ENCODE results near the gene MRPL40.

Gene MRPL40

DNA sequence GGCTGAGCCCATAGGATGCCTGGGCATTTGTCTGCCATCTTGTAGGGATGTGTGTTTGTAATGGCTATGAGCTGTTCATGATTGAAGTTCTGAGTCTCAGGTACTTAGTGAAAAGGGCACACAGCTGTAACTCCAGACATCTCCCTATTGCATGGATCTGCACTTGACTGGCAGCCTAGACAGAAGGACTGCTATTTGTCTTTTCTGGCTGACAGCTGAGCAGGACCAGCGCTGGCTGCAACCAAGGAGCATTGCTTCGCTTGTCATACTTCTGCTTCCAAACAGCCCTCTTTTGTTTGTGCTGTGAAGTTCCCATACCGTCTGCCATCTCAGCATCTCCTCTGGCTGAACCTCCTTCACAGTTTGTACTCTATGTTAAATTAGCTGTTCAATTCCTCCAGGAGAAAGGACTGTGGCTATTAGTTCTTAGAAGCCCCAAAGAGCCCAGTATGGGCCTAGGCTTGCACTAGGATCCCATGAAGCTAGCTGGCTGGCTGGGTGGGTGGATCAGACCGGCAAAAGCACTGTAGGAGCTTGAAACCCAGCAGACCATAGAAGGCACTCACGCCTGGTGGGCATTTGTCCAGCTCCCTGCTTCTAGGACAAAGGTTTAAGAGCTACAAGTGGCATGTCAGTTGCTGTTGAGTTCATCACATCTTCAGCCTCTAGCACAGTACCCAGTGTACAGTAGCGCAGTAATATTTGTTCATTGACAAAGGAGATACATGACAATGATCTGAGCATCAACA lies 21.2 kb upstream of the MRPL40 start:
- Histone ChIP-seq H3K9ac (no peak overlapping the region), H2AFZ (no peak overlapping the region), H3K4me2 (ENCODE audit: low read length) (no peak overlapping the region), H3K79me2 (peaks cover 8% of the 10 kb centered on the region), H3K4me1 (peaks cover 3% of the 10 kb centered on the region), H3K4me3 (ENCODE audit: low read depth, low read length) (no peak overlapping the region), H3K9me3 (ENCODE audit: control insufficient read depth, low read length) (no peaks in the 10 kb centered on the region), H3K27ac (no peak overlapping the region), H3K36me3 (ENCODE audit: control insufficient read depth, insufficient read depth, low read length) (no peaks in the 10 kb centered on the region), H3K27me3 (ENCODE audit: control insufficient read depth, insufficient read depth, low read length) (no peaks in the 10 kb centered on the region)
- TF ChIP-seq, protein P1, sequence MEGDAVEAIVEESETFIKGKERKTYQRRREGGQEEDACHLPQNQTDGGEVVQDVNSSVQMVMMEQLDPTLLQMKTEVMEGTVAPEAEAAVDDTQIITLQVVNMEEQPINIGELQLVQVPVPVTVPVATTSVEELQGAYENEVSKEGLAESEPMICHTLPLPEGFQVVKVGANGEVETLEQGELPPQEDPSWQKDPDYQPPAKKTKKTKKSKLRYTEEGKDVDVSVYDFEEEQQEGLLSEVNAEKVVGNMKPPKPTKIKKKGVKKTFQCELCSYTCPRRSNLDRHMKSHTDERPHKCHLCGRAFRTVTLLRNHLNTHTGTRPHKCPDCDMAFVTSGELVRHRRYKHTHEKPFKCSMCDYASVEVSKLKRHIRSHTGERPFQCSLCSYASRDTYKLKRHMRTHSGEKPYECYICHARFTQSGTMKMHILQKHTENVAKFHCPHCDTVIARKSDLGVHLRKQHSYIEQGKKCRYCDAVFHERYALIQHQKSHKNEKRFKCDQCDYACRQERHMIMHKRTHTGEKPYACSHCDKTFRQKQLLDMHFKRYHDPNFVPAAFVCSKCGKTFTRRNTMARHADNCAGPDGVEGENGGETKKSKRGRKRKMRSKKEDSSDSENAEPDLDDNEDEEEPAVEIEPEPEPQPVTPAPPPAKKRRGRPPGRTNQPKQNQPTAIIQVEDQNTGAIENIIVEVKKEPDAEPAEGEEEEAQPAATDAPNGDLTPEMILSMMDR (IDR thresholded peaks at IDR 0.05): no peak

DNA sequence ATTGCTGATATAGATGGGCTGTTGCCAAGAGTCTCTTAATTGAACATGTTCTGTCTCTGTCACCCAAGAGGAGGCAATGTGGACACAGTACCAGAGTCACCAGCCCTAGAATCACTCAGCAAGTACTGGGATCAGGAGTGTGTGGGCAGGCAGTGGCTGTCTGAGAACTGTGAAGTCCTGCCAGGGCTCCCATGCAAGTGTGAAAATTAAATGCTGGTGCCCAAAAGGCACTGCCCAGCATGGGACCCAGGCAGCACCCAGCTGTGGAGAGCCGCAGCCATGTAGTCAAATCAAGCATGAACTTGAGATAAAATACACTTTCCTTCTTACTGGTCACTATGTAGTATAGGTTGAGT lies 20.7 kb upstream of the MRPL40 start:
- H3K36me3 ChIP-seq (ENCODE audit: control insufficient read depth, insufficient read depth, low read length): no peaks in the 10 kb centered on the region
- no peak overlapping the region for H3K4me3 ChIP-seq (ENCODE audit: low read depth, low read length)

DNA sequence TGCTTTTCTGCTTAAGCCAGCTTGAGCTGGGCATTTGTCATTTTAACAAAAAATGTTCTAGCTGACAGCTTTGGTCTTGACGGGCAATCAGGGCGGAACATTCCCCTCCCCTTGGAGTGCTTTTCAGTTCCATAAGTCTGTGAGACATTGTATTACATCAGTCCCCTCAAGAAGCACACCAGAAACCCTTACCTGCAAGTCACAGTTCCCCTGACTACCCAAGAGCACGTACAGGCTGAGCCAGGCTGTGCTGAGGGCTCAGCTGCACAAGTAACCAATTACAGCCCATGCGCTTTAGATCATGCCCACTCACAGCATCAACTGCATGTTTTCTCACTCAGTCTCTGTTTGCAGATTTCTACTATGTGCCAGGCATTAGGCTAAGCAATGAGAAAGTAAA lies 19.9 kb upstream of the MRPL40 start:
- Histone ChIP-seq H3K27me3 (ENCODE audit: control insufficient read depth, insufficient read depth, low read length) (no peaks in the 10 kb centered on the region), H3K9me3 (ENCODE audit: control insufficient read depth, low read length) (no peaks in the 10 kb centered on the region), H3K36me3 (ENCODE audit: control insufficient read depth, insufficient read depth, low read length) (no peaks in the 10 kb centered on the region), H3K4me3 (ENCODE audit: low read depth, low read length) (no peak overlapping the region), H3K9ac (no peak overlapping the region), H3K4me1 (peaks cover 3% of the 10 kb centered on the region), H3K4me2 (ENCODE audit: low read length) (no peak overlapping the region), H2AFZ (no peak overlapping the region), H3K79me2 (peaks cover 18% of the 10 kb centered on the region), H3K27ac (no peak overlapping the region)
- TF ChIP-seq, protein P1 (IDR thresholded peaks at IDR 0.05): no peak

More for the DNA sequence above, 20.7 kb upstream of the MRPL40 start:
- Histone ChIP-seq H3K9me3 (ENCODE audit: control insufficient read depth, low read length) (no peaks in the 10 kb centered on the region), H3K4me1 (peaks cover 3% of the 10 kb centered on the region), H3K79me2 (peaks cover 14% of the 10 kb centered on the region), H3K9ac (no peak overlapping the region), H2AFZ (no peak overlapping the region), H3K4me2 (ENCODE audit: low read length) (no peak overlapping the region), H3K27me3 (ENCODE audit: control insufficient read depth, insufficient read depth, low read length) (no peaks in the 10 kb centered on the region), H3K27ac (no peak overlapping the region)
- TF ChIP-seq, protein P1 (IDR thresholded peaks at IDR 0.05): no peak

GRCh38 chr22:19412923-19413322 lies 19.4 kb upstream of the MRPL40 start:
- peaks cover 3% of the 10 kb centered on the region for H3K4me1 ChIP-seq
- no peak overlapping the region for H3K9ac ChIP-seq
- H3K9me3 ChIP-seq (ENCODE audit: control insufficient read depth, low read length): no peaks in the 10 kb centered on the region
- peaks cover 18% of the 10 kb centered on the region for H3K79me2 ChIP-seq
- H2AFZ ChIP-seq: no peak overlapping the region
- H3K27ac ChIP-seq: no peak overlapping the region
- TF ChIP-seq, protein P1 (IDR thresholded peaks at IDR 0.05): no peak
- H3K36me3 ChIP-seq (ENCODE audit: control insufficient read depth, insufficient read depth, low read length): no peaks in the 10 kb centered on the region
- H3K27me3 ChIP-seq (ENCODE audit: control insufficient read depth, insufficient read depth, low read length): no peaks in the 10 kb centered on the region
- no peak overlapping the region for H3K4me2 ChIP-seq (ENCODE audit: low read length)
- no peak overlapping the region for H3K4me3 ChIP-seq (ENCODE audit: low read depth, low read length)

DNA sequence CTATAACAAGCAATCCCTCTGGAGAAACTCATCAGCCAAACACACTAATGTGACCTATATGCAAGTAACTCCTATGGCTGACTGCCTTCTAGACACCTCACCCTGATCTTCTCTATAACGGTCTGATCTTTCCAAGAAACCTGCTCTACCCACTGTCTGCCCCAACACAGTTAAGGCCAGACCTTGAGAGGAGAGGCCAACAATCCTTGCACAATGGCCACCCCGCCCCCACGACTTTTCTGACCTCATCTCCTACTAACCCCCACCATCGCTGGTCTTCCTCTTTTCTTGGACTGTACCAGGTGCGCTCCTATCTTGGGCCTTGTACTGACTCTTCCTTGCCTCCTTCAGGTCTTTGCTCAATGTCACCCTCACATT lies 13.3 kb upstream of the MRPL40 start:
- no peak overlapping the region for H3K9ac ChIP-seq
- H3K4me3 ChIP-seq (ENCODE audit: low read depth, low read length): no peak overlapping the region
- peaks cover 21% of the 10 kb centered on the region for H3K79me2 ChIP-seq

More for the DNA sequence above, 13.3 kb upstream of the MRPL40 start:
- Histone ChIP-seq H3K36me3 (ENCODE audit: control insufficient read depth, insufficient read depth, low read length) (no peaks in the 10 kb centered on the region), H3K9me3 (ENCODE audit: control insufficient read depth, low read length) (no peaks in the 10 kb centered on the region), H3K27me3 (ENCODE audit: control insufficient read depth, insufficient read depth, low read length) (no peaks in the 10 kb centered on the region), H3K27ac (no peak overlapping the region), H3K4me2 (ENCODE audit: low read length) (no peak overlapping the region), H3K4me1 (no peaks in the 10 kb centered on the region), H2AFZ (no peak overlapping the region)
- TF ChIP-seq, protein P1 (IDR thresholded peaks at IDR 0.05): no peak

All from parathyroid adenoma (tissue), 2 donors.